AML-193 (cell line): Measurements from ENCODE around the gene ATP6V0E2.

Source experiments
- DNase-seq, 2 experiments: peaks; one replicate each; lab custom pipeline; 2025; lab: John Stamatoyannopoulos, UW

Gene ATP6V0E2

DNA sequence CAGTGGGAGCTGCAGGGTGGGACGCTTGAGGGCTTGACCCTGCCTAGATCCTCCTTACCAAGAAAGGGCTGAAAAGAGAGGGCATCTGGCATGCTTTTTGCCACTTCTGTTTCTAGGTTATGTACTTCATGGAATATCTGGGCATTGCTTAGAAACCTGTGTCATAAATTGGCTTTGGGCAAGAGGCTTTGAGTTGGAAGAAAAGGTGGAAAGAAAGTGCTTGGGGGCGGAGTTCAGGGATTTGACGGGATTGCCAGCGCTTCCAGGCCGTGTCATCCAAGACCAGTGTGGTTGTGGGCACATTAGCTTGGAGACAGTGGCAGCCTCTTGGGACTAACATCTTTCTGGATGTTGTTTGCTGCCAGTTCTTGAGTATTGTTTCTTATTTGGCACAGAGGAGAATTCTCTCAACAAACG, 34.8 kb upstream of the ATP6V0E2 start:
- DNase-seq = no peak

DNA sequence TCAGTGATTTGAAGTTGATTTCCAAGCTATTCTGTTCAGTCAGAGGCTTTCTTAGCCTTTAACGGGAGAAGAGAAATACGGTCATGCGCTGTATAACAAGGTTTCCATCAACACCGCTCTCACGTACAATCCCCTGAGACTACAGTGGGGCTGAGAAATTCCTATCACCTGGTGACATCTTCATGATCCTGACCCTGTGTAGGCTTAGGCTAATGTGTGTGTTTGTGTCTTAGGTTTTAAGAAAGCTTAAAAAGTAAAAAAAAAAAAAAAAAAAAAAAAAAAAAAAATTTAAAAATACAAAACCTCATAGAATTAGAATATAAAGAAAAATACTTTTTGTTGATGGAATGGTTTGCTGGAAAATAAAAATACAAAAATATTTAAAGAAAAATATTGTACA, 33.8 kb upstream of the ATP6V0E2 start:
- no peak for DNase-seq

DNA sequence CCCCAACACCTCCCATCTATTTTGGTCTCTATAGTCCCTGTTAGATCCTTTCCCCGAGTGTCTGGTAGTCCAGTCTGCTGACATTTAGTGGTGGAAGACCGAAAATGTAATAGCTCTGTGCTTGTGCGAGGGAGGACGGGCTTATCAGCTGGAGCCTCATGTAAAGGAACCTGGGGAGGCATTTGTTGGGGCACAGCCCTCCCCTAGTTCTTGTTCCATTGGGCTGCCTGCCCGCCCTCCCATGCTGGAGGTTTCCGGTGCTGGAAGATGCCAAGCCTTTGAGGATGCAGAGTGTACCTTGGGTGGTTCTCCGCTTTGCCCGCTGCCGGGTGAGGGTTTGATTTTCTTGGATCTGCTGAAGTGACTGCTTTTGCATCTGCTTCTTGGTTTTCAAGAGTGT, 30.2 kb upstream of the ATP6V0E2 start:
- DNase-seq = no peak

DNA sequence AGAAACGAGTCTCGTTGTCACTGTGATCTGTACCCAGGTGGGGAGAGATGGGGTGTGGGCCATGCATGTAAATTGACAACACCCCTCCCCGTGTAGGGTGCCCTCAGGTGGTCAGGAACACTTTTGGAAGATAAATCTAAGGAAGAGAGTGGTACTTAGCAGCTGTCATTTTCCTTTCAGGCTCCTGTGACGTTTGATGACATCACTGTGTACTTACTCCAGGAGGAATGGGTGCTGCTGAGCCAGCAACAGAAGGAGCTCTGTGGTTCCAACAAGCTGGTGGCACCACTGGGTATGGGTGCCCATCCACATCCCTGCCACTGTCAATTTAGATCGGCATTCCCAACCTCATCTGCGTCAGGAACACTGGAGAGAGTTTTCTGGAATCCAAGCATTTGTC, 29.3 kb upstream of the ATP6V0E2 start:
- DNase-seq = no peak

DNA sequence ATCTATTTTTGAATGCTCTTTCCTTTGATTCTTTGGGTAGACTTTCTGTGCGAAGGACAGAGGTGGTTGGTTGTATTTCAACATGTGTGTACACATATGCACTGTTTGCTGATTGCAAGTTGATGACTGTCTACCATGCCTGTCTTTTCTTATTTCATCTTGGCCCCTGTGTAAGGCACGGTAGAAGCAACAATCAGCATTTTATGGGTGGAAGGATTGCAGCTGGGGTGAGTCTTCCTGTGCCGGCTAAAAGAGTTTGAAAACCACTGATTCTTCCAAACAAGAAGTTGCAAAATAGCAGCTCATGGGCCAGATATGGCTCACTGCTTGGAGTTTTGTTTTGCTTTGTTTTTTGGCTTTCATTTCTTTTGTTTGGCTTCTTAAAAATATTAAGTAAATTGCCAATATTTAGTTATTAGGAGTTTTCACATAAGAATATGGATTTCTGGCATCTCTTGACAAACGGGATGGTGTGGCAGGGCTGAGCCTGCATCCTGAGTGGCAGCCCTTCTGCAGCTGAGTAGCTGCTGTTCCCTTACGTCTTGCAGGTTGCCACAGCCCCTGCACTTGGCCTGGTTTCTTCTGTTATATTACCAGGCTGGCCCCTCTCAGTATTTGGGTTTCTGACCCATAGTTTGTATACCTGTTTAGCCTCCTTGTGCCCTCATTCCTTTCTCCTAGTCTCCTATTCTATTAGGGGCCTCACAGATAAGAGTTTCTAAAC, 28.4 kb upstream of the ATP6V0E2 start:
- no peak for DNase-seq

DNA sequence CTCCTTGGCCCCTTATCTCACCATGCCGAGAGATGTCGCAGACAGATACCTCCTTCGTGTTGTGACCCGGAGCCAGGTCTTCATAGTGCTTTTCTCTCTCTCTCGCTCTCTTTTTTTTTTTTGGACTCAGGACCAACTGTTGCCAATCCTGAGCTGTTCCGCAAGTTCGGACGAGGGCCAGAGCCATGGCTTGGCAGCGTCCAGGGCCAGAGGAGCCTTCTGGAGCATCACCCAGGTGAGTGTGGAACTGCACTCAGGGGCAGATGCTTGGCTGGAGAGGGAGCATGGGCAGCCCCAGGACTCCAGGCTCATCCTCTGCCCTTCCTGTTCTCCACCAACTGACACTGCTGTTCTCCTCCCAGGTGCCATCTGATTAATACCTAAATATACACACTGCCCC, 27.7 kb upstream of the ATP6V0E2 start:
- DNase-seq = no peak

DNA sequence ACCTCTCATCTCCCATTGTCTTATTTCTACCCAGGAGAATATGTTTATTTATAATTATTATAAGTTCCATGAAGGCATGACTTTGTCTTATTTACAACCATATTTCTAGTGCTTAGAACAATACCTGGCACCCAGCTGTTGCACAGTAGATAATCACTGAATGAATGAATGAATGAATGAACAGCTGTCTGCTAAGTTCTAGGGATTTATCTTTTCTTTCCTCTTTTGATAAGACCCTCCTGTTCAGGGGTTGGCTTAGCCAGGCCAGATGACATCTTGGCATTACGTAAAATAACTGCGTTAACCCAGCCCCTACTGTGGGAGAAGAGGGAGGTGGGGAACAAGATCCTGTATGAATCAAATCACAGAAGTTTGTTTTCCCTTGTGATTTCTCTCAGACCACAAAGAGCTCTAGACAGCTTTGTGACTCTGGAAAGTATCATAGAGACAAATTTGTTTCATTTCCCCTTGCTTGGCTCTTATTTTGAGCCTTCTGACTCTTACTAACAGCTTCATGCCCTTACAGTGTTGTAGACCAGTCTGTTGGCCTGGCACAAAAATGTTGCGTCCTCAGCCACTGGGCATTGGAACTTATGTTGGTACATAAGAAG, 27.2 kb upstream of the ATP6V0E2 start:
- DNase-seq = no peak

DNA sequence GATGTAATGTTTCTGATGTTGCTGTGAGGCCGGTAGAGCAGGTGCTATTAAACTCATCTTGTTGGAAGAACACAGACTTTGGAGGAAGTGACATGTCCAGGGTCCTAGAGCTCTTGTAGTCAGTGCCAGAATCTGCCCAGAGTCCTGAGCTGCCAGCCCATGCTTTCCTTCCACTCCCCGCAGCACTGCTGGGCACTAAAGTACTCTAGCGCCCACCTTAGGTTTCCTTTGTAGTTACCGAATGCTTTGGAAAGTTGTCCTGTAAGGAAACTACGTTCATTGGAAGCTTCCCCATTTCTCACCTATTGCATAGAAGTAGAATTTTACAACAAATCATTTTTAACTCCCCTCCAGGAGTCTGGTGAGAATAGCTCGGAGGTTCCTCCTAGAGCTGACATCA, 24.6 kb upstream of the ATP6V0E2 start:
- no peak for DNase-seq

DNA sequence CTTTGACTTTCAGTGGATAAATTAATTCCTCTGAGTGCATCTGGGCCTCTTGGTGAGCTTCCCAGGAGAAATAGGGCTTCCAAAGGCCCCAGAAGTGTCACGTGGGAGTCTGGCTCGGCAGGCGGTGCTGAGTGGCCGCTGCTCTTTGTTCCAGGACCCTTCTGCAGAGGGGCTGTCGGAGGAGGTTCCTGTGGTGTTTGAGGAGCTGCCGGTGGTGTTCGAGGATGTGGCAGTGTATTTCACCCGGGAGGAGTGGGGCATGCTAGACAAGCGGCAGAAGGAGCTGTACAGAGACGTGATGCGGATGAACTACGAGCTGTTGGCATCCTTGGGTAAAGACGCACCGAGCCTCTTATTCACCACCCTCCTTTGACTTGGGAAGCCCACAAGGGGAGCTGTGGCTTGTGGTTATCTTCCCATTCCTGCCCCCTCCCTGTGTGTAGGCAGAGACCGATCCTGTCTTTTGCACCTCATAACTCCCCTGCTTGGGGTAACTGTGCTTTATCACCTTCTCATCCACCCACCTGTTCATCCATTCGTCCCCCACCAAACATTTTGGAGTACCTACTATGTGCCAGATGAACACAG, 23.7 kb upstream of the ATP6V0E2 start:
- no peak for DNase-seq

DNA sequence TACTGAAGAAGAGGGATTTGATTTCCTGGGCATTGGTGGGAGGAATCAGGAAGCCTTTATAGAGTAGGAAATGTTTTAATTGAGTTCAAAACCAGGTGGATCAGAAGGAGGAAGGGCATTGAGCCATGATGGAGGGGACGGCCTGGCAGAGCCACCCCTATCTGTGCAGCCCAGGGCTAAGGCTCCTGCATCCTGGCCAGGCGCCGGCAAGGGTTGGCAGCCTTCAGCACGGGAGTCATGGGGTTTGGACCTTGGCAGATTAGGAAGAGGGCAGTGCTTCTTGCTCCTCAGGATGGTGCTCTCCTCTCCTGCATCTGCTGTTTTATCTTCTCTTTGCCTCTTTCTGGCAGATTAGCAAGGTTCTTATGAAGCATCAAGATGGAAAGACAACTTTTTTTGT, 23.1 kb upstream of the ATP6V0E2 start:
- DNase-seq = no peak

DNA sequence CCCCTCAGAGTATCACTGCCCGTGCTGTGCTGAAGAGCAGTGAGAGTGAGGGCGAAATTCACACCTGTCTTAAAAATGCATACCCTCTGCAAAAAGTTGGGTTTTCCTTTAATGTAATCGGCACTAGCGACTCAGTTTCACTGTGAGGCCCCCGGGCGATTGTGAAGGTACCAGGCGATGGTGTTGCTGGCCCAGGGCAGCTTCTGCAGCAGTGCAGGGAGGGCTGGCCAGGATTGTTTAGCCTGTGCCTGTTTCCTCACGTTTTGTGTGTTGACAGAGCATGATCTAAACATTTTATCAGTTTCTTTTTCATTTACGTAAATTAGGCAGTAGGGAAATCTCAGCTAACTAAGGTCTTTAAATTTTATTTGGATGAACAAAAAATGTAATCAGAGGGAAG, 22.3 kb upstream of the ATP6V0E2 start:
- no peak for DNase-seq

DNA sequence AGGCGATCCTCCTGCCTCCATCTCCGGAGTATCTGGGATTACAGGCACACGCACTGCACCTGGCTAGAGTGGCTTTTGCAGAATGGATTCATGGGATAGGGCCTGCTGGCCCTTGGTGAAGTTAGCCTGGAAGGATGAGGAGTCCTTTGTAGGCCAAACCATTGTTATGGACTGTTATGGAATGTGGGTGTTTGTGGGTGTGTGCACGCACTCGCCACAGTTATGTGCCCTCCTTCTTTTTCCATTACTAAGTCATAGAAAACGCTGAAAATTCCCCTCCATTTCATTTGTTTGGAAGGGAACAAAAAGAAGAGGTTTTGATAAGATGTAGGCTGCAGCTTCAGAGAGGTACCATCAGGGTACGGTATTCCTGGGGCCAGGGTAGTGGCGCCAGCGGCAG, 20.6 kb upstream of the ATP6V0E2 start:
- no peak for DNase-seq

DNA sequence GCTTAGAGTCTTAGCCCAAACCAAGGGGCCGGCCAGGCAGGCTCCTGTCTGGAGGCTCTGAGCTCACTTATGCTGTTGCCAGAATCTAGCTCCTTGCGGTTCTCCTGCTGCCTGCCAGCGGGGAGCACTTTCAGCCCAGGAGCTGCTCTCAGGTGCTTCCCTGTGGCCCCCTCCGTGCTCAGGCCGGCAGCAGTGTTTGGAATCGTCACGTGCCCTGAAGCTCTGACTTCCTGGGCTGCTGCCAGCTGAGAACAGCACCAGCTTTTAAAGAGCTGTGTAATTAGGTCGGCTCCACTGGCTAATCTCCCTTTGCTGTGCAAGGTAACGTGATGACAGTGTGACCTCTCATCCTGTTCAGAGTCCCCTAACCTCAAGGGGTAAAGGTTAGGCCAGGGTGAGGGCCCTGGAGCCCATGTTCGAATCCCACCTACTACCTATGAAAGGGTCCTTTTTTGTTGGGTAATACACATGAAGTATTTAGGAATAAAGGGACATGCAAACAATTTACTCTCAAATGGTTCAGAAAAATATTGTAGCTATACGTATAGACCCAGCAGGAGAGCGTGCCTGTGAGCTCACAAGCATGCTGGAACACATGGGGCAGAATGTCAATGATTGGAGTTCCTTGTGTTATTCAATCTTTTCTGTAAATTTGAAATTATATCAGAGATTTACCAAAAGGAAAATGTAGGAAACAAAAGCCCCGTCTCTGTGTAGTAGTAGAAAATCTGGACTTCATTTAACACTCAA, 19.0 kb upstream of the ATP6V0E2 start:
- DNase-seq = no peak

DNA sequence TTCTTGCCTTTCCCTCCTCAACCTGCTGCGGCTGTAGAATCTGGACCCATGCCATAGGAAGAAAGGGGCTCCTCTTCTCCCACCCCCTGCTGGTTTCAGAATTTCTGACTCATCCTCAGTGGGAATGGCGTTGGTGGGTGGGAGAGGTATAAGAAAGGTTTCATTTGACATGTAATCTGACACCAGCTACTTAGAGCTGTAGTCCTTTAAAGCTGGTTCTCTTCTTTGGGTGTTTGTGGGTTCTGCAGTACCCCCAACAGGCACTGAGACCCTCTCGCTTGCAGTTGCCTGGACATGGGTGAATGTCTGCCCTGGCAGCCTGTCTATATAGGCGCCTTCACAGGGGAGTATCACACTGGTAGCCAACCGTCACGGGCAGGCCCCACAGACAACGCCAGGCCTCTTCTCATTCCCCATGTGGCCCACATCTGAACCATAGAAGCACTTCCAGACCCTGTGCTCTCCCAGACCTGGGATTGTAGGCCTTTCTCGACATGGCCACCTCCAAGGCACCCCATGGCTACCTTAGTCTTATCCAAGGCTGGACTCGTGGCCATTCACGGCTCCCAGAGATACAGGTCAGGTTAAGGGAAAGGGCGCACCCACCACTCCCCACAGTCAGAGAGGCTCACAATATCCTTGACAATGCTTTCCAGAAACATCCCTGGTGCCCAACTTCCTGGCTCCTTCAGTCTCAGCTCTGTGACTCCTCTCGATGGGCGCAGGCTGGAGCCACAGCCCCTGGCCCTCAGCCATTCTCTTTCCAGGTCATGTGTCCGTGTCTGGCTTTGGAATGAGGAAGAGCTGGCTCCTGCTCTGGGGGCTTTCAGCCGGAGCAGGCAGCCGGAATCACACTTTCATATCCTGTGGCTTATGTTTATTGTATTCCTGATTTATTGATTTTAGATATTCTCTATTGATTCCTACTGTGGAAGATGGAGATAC, 18.1 kb upstream of the ATP6V0E2 start:
- no peak for DNase-seq

DNA sequence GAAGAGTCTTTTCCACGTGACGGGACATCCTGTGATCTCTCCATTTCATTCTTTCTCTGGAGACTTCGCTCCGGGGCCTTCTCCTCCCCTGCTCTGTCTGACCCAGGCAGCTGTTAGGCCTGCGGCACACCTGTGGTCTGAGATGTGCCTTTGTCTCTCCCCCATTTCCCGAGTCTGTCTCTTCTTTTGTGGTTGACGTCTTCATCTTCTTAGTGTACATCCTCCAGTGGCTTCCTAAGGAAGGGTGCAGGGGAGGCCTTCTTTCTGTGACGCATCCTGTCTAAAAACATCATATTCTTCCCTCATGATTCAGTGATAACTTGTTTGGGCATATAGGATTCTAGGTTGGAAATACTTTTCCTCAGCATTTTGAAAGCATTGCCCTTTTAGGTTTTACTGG, 17.2 kb upstream of the ATP6V0E2 start:
- DNase-seq = no peak

DNA sequence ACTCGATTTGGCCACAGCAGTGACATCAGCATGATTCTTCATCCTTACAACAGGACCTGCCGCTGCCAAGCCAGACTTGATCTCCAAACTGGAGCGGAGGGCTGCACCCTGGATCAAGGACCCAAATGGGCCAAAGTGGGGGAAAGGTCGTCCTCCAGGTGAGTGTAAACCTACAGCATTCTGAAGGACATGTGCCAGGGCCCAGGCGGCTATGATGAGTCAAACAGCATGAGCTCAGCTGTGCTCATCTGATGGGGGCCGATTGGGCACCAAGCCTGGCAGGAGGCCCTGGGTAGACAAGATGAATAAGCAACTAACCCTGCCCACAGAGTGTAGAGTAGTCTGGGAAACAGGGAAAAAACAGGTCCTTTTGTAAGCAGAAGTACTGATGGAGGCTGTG, 14.4 kb upstream of the ATP6V0E2 start:
- DNase-seq = no peak

DNA sequence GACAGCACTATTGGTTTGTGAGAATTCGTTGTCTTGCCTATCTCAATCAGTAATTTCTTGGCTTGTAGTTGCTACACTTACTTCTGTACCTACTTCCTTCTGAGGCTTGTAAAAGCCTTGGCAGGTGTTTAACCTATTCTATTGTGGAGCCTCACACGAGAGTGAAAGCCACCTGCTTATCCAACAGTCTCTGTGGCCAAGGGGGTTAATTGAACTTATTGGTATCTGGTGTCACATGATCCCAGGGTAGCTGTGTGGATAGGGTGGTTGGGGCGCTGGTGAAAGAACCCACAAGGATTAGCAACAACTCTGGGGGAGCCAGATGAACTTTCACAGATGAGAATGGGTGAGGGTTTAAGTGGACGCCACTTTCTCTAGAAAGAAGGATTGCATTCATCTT, 13.9 kb upstream of the ATP6V0E2 start:
- no peak for DNase-seq

DNA sequence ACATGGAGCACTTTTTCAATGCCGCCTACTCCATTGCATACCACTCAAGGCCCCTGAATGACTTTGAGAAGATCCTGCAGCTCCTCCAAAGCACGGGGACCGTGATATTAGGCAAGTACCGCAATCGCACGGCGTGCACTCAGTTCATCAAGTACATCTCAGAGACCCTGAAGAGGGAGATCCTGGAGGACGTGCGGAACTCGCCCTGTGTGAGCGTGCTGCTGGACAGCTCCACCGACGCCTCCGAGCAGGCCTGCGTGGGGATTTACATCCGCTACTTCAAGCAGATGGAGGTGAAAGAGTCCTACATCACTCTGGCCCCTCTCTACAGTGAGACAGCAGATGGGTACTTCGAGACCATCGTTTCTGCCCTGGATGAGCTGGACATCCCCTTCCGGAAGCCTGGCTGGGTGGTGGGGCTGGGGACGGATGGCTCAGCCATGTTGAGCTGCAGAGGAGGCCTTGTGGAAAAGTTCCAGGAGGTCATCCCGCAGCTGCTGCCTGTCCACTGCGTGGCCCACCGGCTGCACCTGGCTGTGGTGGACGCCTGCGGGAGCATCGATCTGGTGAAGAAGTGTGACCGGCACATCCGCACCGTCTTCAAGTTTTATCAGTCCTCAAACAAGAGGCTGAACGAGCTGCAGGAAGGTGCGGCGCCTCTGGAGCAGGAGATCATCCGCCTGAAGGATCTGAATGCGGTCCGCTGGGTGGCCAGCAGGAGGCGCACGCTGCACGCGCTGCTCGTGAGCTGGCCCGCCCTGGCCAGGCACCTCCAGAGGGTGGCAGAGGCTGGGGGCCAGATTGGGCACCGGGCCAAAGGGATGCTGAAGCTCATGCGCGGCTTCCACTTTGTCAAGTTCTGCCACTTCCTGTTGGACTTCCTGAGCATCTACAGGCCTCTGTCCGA, 12.7 kb upstream of the ATP6V0E2 start:
- no peak for DNase-seq

DNA sequence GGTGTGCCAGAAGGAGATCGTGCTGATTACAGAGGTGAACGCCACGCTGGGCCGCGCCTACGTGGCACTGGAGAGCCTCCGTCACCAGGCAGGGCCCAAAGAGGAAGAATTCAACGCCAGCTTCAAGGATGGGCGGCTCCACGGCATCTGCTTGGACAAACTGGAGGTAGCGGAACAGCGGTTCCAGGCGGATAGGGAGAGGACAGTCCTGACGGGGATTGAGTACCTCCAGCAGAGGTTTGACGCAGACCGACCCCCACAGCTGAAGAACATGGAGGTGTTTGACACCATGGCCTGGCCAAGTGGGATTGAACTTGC, 12.1 kb upstream of the ATP6V0E2 start:
- no peak for DNase-seq

DNA sequence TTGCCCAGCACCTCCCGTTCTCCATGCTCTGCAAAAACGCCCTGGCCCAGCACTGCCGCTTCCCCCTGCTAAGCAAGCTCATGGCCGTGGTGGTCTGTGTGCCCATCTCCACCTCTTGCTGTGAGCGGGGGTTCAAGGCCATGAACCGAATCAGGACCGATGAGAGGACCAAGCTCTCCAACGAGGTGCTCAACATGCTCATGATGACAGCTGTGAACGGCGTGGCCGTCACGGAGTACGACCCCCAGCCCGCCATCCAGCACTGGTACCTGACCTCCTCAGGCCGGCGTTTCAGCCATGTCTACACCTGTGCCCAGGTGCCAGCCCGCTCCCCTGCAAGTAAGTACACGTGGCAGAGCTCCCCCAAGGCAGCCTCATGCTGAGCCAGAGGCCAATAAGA, 11.6 kb upstream of the ATP6V0E2 start:
- DNase-seq = no peak

DNA sequence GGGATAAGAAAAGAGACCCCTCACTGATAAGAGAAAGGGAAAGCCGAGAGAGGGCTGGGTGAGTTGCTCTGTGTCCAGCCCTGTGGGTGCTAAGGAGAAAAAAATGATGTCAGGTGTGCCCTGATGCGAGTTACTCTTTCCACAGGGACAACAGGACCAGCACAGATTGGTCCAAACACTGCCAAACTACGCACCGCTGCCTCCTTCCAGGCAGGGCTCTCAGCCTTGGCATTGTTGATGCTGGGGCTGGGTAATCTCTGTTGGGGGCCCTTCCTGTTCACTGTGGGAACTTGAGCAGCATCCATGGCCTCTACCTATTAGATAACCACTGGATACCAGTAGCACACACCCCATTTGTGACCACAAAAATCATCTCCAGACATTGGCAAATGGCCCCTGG, 10.3 kb upstream of the ATP6V0E2 start:
- DNase-seq = no peak
